GM12864 (cell line): ENCODE measurements around the gene CHRNA3.

Source experiments
- DNase-seq: peaks from one replicate; pipeline ENCODE4 v3.0.0-alpha.2; 2011; ENCODE audit warnings: low read depth
- H3K4me3 ChIP-seq: 2 replicates; pipeline ENCODE4 v1.5.1; 2011; ENCODE audit warnings: mild to moderate bottlenecking, low read depth, low read length, control low read depth
- CTCF ChIP-seq: IDR thresholded peaks from 2 replicates; pipeline ENCODE4 v1.5.1; 2011; ENCODE audit warnings: low read depth, mild to moderate bottlenecking, moderate library complexity, low read length, control low read depth, inconsistent platforms; ENCODE audit errors: missing control alignments

CHRNA3 gene

GRCh38 chr15:78642331-78642730 is 21.5 kb upstream of the CHRNA3 start:
- H3K4me3 ChIP-seq = no peak overlapping the region
- no peak for DNase-seq
- TF ChIP-seq CTCF = no peak

- DNase-seq = no peak
- TF ChIP-seq CTCF = no peak
- no peak overlapping the region for H3K4me3 ChIP-seq
These were observed 21.0 kb upstream of the CHRNA3 start for GRCh38 chr15:78641749-78642275.

- TF ChIP-seq CTCF = no peak
- peak within 1 kb of the TSS; percentile 4; the same call in 1 of the 2 replicates for H3K4me3 ChIP-seq
- DNase-seq = no peak
These were observed 20.4 kb upstream of the CHRNA3 start, which contains the start of gene CHRNB4 for GRCh38 chr15:78641102-78641748. TSS of gene CHRNB4 (minus strand) at chr15:78641210. CDS start at chr15:78641133, 77 bp downstream.

- no peak for TF ChIP-seq CTCF
- H3K4me3 ChIP-seq = peak overlapping the region; percentile 4; the same call in 1 of the 2 replicates
- no peak for DNase-seq
These were observed 19.8 kb upstream of the CHRNA3 start for GRCh38 chr15:78640527-78641101.

GRCh38 chr15:78638658-78639314 is 18.0 kb upstream of the CHRNA3 start:
- no peak overlapping the region for H3K4me3 ChIP-seq
- DNase-seq = no peak

More at GRCh38 chr15:78638658-78639314, 18.0 kb upstream of the CHRNA3 start:
- peak; percentile 63 for TF ChIP-seq CTCF
